ENCODE data around the gene FHOD3.

DNA sequence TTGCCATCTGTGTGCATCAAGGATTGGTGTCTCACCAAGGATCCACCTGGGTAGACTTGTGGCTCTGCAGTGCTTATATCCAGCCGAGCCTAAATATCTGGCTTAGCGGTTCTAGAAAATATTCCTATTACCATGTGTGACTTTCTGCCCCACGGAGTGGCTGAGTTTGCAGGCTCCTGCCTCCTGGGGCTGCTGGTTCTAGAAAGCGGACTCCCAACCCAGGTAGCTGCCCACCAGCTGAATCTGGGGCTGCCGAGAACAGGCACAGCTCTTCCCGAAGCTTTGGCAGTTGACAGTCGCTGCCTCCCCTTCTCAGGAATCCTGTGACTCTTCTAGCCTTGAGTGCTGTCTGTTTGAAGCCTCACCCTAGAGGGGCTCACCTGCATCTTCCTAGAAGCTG, 426.7 kb downstream of the FHOD3 start:
- TF ChIP-seq GATA3 (IDR thresholded peaks at IDR 0.05; ENCODE audit: low read depth, low read length) (no peak), GATA2 (IDR thresholded peaks at IDR 0.05; ENCODE audit: low read depth, low read length) (no peak)

Data from SH-SY5Y (cell line).